CD4-positive, alpha-beta memory T cell (primary cell): ENCODE measurements around the gene JPH2. TPM values are rescaled to one million over a fixed set of nuclear protein-coding genes. Genes with fewer than 3 reads are reported as not detected.
A peak's percentile ranks its signal among the peaks of the same experiment; 100 is the strongest.

ENCODE experiments used
- CTCF ChIA-PET: fragments of 350-600 bp; sonication (Branson Sonifier 250); formaldehyde crosslinking; loops from one replicate; lab custom pipeline; 2021; ENCODE audit warnings: inconsistent platforms; ENCODE audit not compliant: partially characterized antibody; lab: Charles Lee
- POLR2A ChIA-PET: fragments of 350-600 bp; sonication (Branson Sonifier 250); formaldehyde crosslinking; loops from one replicate; lab custom pipeline; 2021; ENCODE audit not compliant: partially characterized antibody; lab: Charles Lee
- DNase-seq, 5 donors: peaks; one replicate each; pipeline versions ENCODE4 v3.0.0 to v3.0.0-alpha.2; 2020 to 2022; ENCODE audit warnings: mixed read lengths in 1 of 5
- H3K27ac ChIP-seq: one replicate; pipeline ENCODE4 v1.7.0; 2013; ENCODE audit warnings: low read depth, low read length
- H3K27me3 ChIP-seq: 2 replicates; pipeline ENCODE4 v1.7.0; 2013; ENCODE audit warnings: mild to moderate bottlenecking, low read length, moderate library complexity; ENCODE audit not compliant: insufficient read depth
- H3K36me3 ChIP-seq: 2 replicates; pipeline ENCODE4 v1.7.0; 2013; ENCODE audit warnings: mild to moderate bottlenecking, low read length, moderate library complexity; ENCODE audit not compliant: insufficient read depth
- H3K4me1 ChIP-seq: 2 replicates; pipeline ENCODE4 v1.7.0; 2013; ENCODE audit warnings: mild to moderate bottlenecking, low read length, moderate library complexity; ENCODE audit not compliant: insufficient read depth
- H3K4me3 ChIP-seq, 2 donors: one replicate each; pipeline ENCODE4 v1.7.0; 2013; ENCODE audit warnings: low read length in 2 of 2, mild to moderate bottlenecking in 1 of 2
- H3K9me3 ChIP-seq, 2 donors: one replicate each; pipeline ENCODE4 v1.7.0; 2013; ENCODE audit warnings: low read length in 2 of 2, control low read depth in 1 of 2; ENCODE audit not compliant: control insufficient read depth in 1 of 2
- H3K27ac Mint-ChIP-seq, 7 donors: one replicate each; pipeline ENCODE4 v1.8.0; 2020 to 2021; ENCODE audit warnings: mixed read lengths in 7 of 7, mild to moderate bottlenecking in 6 of 7, inconsistent platforms in 3 of 7, moderate library complexity in 3 of 7
- H3K27me3 Mint-ChIP-seq, 2 donors: one replicate each; pipeline ENCODE4 v1.8.0; 2020 to 2021; ENCODE audit warnings: mixed read lengths in 2 of 2
- H3K36me3 Mint-ChIP-seq, 2 donors: one replicate each; pipeline ENCODE4 v1.8.0; 2020 to 2021; ENCODE audit warnings: mixed read lengths in 2 of 2, inconsistent platforms in 1 of 2, mild to moderate bottlenecking in 1 of 2
- H3K4me1 Mint-ChIP-seq, 4 donors: one replicate each; pipeline ENCODE4 v1.8.0; 2020 to 2021; ENCODE audit warnings: mixed read lengths in 4 of 4, mild to moderate bottlenecking in 1 of 4
- H3K4me3 Mint-ChIP-seq, 8 donors: one replicate each; pipeline ENCODE4 v1.8.0; 2020 to 2021; ENCODE audit warnings: mixed read lengths in 8 of 8, mild to moderate bottlenecking in 7 of 8, moderate library complexity in 6 of 8, inconsistent platforms in 3 of 8
- H3K9me3 Mint-ChIP-seq, 8 donors: one replicate each; pipeline ENCODE4 v1.8.0; 2020 to 2021; ENCODE audit warnings: mixed read lengths in 8 of 8, mild to moderate bottlenecking in 5 of 8, inconsistent platforms in 3 of 8, moderate library complexity in 1 of 8
- intact Hi-C: fragments of 100-400 bp; cut with micrococcal nuclease; formaldehyde crosslinking; loops from one replicate; pipeline ENCODE4 v1.15.1; 2023
- polyA plus RNA-seq, 2 donors: library from polyadenylated mRNA; unstranded; fragments of 300-500 nt; fragmentation: Illumina TruSeq; gene quantifications; one replicate each; pipeline ENCODE4 v1.2.3, GENCODE V29; 2021
- total RNA-seq, 2 experiments: library from RNA; stranded (reverse); gene quantifications; one replicate each; pipeline ENCODE4 v1.2.3, GENCODE V29; 2021

Gene JPH2
- total and polyA plus RNA-seq, 4 experiments from 2014 or later: not detected

DNA sequence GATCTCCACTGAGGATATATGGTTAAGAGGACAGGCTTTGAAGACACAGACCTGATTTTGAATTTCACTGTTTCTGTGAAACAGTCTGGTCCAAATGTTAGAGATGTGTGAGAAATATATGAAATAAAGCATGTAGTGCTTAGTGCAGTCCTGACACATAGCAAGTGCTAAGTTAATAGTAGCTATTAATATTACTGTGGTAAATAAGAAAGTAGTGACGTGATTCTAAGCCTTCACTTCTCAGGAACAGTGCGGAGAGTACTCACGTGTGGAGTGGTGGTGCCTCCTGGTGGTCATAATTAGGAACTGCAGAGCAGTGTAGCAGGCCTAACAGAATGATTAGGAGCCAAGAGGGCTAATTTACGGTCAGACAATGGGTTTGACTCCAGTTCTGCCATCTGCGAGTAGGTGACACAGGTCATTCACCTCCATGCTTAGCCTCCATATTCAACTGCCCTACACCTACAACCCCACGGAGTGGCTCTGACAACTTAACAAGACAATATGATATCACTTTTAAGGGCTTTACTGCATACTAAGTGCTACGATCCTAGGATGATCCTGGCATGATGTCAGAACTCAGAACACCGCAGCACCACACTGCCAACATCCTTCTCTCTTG lies 106.2 kb downstream of the JPH2 start:
- no peaks in the 10 kb centered on the region for H3K27me3 ChIP-seq
- H3K4me1 ChIP-seq: peaks cover 5% of the 10 kb centered on the region
- no peak overlapping the region for H3K27ac ChIP-seq
- ChIA-PET POLR2A (interaction anchor here (1.0 to 1.1 kb wide), 2 partner anchors 12 to 24 kb away, joined by 5 read pairs; no protein-coding TSS in a partner anchor), CTCF (interaction anchor here (0.6 to 7.8 kb wide), 21 partner anchors 9 to 632 kb away, joined by 3 to 143 read pairs (median 4); no protein-coding TSS in a partner anchor)
- intact Hi-C loops: loop anchor here (1.0 to 2.0 kb wide), 6 partner anchors 11 to 632 kb away; no protein-coding TSS in a partner anchor
- DNase-seq: peak; percentile 72 to 80 (median 75)
- no peak overlapping the region for H3K4me3 ChIP-seq
- no peaks in the 10 kb centered on the region for H3K9me3 Mint-ChIP-seq
- no peaks in the 10 kb centered on the region for H3K9me3 ChIP-seq
- H3K4me1 Mint-ChIP-seq: peaks cover 5 to 11% (median 8%) of the 10 kb centered on the region in 4 donors
- no peak overlapping the region for H3K4me3 Mint-ChIP-seq
- peaks cover 0 to 1% of the 10 kb centered on the region in 2 donors for H3K27me3 Mint-ChIP-seq
- no peaks in the 10 kb centered on the region for H3K36me3 Mint-ChIP-seq
- H3K36me3 ChIP-seq: no peaks in the 10 kb centered on the region
- H3K27ac Mint-ChIP-seq: peak overlapping the region in 5 of 7 donors; percentile 33 to 88 (median 67)

DNA sequence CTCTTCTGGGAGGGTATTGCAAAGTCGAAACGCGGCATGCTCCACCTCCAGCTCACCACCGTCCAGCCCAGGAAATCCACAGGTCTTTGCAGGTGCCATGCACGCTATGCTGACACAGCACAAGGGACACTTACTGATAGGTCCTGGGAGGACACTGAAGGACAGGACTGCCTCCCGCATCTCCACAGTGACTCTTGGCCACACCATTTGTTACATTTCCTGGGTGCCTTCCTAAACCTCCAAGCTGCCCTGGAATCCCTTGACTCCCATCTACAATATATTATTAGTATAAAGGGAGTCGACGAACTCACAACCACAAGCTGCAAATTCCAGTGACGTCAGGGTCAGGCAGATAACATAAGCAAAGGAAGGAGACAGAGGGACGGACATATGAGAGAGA lies 106.9 kb downstream of the JPH2 start:
- no peaks in the 10 kb centered on the region for H3K36me3 ChIP-seq
- H3K27me3 Mint-ChIP-seq: peaks cover 0 to 1% of the 10 kb centered on the region in 2 donors
- intact Hi-C loops: loop anchor here (1.0 to 2.0 kb wide), 6 partner anchors 11 to 631 kb away; no protein-coding TSS in a partner anchor
- POLR2A ChIA-PET: interaction anchor here (1.0 to 1.1 kb wide), 2 partner anchors 11 to 23 kb away, joined by 5 read pairs; no protein-coding TSS in a partner anchor
- H3K4me3 ChIP-seq: no peak overlapping the region
- H3K4me1 ChIP-seq: peaks cover 5% of the 10 kb centered on the region
- CTCF ChIA-PET: interaction anchor here (0.6 to 7.8 kb wide), 19 partner anchors 9 to 543 kb away, joined by 3 to 143 read pairs (median 4); no protein-coding TSS in a partner anchor
- H3K27me3 ChIP-seq: no peaks in the 10 kb centered on the region
- no peaks in the 10 kb centered on the region for H3K9me3 Mint-ChIP-seq
- H3K27ac ChIP-seq: no peak overlapping the region
- peaks cover 9 to 13% (median 13%) of the 10 kb centered on the region in 4 donors for H3K4me1 Mint-ChIP-seq
- no peaks in the 10 kb centered on the region for H3K36me3 Mint-ChIP-seq
- DNase-seq: no peak
- H3K27ac Mint-ChIP-seq: peak overlapping the region in 2 of 7 donors; percentile 72 to 88
- no peaks in the 10 kb centered on the region for H3K9me3 ChIP-seq
- no peak overlapping the region for H3K4me3 Mint-ChIP-seq

DNA sequence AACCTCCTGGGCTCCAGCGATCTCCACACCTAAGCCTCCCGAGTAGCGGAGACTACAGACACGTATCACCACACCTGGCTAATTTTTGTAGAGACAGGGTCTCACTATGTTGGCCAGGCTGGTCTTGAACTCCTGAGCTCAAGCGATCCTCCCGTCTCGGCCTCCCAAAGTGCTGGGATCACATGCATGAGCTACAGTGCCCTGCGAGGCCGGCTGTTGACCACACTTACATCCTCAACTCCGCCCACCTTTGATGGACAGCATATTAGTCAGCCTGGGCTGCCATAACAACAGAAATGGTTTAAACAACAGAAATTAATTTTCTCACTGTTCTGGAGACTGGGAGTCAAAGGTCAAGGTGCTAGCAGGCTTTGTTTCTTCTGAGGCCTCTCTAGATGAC lies 107.7 kb downstream of the JPH2 start:
- Histone ChIP-seq H3K4me1 (peaks cover 11% of the 10 kb centered on the region), H3K9me3 (no peaks in the 10 kb centered on the region), H3K4me3 (no peak overlapping the region), H3K27me3 (no peaks in the 10 kb centered on the region), H3K27ac (no peak overlapping the region), H3K36me3 (no peaks in the 10 kb centered on the region)
- H3K9me3 Mint-ChIP-seq: no peaks in the 10 kb centered on the region
- POLR2A ChIA-PET: no interaction called here
- H3K4me1 Mint-ChIP-seq: peaks cover 14 to 21% (median 17%) of the 10 kb centered on the region in 4 donors
- H3K36me3 Mint-ChIP-seq: no peaks in the 10 kb centered on the region
- CTCF ChIA-PET: interaction anchor here (1.0 to 7.8 kb wide), 5 partner anchors 15 to 342 kb away, joined by 3 to 143 read pairs (median 7); no protein-coding TSS in a partner anchor
- H3K27me3 Mint-ChIP-seq: peaks cover 0 to 1% of the 10 kb centered on the region in 2 donors
- no peak overlapping the region for H3K4me3 Mint-ChIP-seq
- intact Hi-C loops: no loop called here
- H3K27ac Mint-ChIP-seq: peak overlapping the region in 3 of 7 donors; percentile 31 to 72 (median 51)
- no peak for DNase-seq

DNA sequence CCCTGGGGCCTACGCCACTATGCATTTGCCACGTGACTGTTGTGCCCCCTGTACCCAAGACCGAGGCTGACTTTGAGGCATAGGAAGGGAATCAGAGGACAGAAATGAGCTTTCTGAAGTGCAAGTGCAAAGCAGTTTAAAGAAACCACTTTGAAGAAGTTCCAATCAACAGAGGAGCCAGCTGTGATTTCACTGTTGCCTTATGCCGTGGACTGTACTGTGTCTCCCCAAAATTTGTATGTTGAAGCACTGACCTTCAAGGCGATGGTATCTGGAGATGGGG lies 111.1 kb downstream of the JPH2 start:
- no peak for DNase-seq
- Mint-ChIP-seq H3K9me3 (no peaks in the 10 kb centered on the region), H3K27ac (no peak overlapping the region), H3K27me3 (no peaks in the 10 kb centered on the region), H3K4me1 (peaks cover 23 to 45% (median 33%) of the 10 kb centered on the region in 4 donors), H3K36me3 (no peaks in the 10 kb centered on the region), H3K4me3 (no peak overlapping the region)
- H3K27ac ChIP-seq: no peak overlapping the region
- no peaks in the 10 kb centered on the region for H3K36me3 ChIP-seq
- H3K27me3 ChIP-seq: no peaks in the 10 kb centered on the region
- no peaks in the 10 kb centered on the region for H3K9me3 ChIP-seq
- no peak overlapping the region for H3K4me3 ChIP-seq
- ChIA-PET CTCF (no interaction called here), POLR2A (no interaction called here)
- peaks cover 34% of the 10 kb centered on the region for H3K4me1 ChIP-seq
- intact Hi-C loops: no loop called here

DNA sequence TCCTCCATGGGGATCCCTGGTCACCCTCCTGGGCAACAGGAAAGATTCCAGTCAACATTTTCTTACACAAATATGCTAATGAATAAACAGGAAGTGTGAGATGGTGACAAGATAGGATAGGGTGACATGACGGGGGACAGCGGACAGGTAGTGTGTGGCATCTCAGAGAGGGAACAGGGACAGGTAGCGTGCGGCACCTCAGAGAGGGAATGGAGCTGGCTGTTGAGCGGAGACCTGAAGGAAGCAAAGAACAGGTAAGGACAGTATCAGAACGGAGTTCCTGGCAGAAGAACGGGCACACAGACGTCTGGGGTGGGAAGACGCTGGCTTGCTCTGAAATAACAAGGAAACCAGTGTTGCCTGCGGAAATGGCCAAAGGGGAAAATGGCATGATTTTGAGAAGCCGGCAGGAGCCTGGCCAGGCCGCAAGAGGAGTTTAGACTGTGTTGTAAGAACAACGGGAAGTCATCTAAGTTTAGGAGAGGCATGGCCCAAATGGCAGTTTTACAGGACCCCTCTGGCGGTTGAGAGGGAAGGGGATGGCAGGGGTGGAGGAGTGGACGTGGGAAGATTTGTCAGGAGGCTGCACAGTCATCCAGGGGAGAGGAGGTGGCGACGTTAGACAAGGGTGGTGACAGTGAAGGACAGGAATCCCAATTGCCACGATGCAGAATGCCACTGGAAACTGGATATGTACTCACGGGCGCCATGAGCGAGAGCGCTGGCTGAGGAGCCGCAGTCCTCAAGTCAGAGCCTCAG lies 111.6 kb downstream of the JPH2 start:
- Mint-ChIP-seq H3K9me3 (no peaks in the 10 kb centered on the region), H3K27ac (peak overlapping the region in 2 of 7 donors; percentile 67 to 72), H3K27me3 (no peaks in the 10 kb centered on the region), H3K4me1 (peaks cover 21 to 45% (median 33%) of the 10 kb centered on the region in 4 donors), H3K36me3 (no peaks in the 10 kb centered on the region), H3K4me3 (peak overlapping the region in 1 of 8 donors; percentile 30)
- Histone ChIP-seq H3K27me3 (no peaks in the 10 kb centered on the region), H3K36me3 (no peaks in the 10 kb centered on the region), H3K9me3 (no peaks in the 10 kb centered on the region), H3K4me1 (peaks cover 36% of the 10 kb centered on the region), H3K27ac (no peak overlapping the region), H3K4me3 (no peak overlapping the region)
- no peak for DNase-seq
- intact Hi-C loops: no loop called here
- ChIA-PET POLR2A (no interaction called here), CTCF (no interaction called here)

DNA sequence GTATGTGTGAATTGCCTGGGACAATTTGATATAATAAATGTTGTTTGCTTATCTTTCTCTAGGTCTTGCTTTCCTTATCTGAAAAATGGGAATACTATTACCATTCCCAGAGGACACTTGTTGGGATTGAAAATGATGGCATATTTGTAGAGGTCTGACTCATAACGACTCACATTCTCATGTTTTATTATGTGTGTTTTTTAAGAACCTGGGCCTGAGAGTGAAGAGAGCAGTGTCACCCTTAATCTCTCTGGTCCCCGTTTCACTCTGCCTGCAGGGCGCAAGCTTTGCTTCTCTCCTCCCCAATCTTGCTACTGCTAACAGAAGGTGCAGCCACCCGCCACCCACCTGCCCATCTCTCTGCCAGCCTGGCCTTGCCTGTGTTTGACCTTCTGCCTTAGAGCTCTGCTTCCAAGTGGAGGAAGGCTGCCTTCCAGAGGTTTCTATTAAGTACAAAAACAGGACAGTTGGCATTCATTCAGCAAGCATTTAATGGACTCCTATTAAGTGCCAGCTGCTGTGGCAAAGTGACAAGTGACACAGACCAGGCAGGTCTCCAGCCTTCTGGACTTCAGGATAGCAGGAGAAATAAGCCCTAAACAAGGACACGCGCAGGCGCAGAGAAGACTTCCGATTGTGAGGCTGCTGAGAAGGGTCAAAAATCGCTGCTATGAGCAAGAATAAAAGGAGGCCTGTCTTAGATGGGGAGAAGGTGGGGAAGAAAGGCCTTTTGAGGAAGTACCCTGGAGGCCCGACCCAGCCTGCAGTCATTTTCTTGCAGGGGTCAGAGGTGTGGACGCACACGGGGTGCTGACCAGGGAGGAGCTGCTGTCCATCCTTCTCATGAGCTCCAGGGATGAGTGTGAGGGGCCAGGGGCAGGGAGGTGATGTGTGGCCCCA lies 112.5 kb downstream of the JPH2 start:
- H3K4me3 Mint-ChIP-seq: no peak overlapping the region
- H3K4me3 ChIP-seq: no peak overlapping the region
- H3K36me3 ChIP-seq: no peaks in the 10 kb centered on the region
- peaks cover 43% of the 10 kb centered on the region for H3K4me1 ChIP-seq
- H3K27ac Mint-ChIP-seq: peak overlapping the region in 3 of 7 donors; percentile 2 to 63 (median 9)
- DNase-seq: no peak
- peaks cover 27 to 53% (median 39%) of the 10 kb centered on the region in 4 donors for H3K4me1 Mint-ChIP-seq
- no peaks in the 10 kb centered on the region for H3K36me3 Mint-ChIP-seq
- CTCF ChIA-PET: no interaction called here
- no peaks in the 10 kb centered on the region for H3K27me3 ChIP-seq
- H3K9me3 Mint-ChIP-seq: no peaks in the 10 kb centered on the region
- POLR2A ChIA-PET: no interaction called here
- H3K9me3 ChIP-seq: no peaks in the 10 kb centered on the region
- no peaks in the 10 kb centered on the region for H3K27me3 Mint-ChIP-seq
- no peak overlapping the region for H3K27ac ChIP-seq
- intact Hi-C loops: loop anchor here (5.0 kb wide), 1 partner anchor 132 kb away; no protein-coding TSS in a partner anchor
